ENCODE measurements around the gene CLEC16A.
A peak's percentile ranks its signal among the peaks of the same experiment; 100 is the strongest.

Gene CLEC16A

DNA sequence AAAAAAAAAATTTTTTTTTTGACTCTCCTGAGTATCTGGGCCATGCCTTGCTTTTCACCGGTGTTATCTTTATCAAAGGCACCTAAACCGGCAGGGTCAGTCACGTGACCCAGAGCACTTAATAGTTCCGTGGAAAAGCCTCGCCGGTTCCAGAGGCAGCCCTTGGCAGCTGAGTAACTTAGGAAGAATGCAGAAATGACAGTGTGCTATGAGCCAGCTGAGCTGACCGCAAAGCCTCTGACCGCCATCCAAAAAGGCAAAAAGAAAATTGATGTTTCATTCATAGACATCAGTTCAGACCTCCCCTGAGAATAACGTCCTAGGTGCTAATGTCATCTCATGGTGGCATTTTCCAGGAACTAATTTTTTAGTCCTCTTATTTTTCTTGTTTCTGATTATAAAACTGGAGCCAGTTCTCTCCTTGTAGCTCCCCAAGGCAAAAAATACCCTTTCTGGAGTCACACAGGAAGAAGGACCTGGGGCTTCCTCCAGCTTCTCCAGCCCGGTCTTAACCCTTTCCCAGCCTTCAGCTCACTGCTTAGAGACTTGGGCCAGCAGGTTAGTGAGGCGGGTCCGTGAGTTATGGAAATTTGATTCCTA, 189.1 kb downstream of the CLEC16A start:
- peak; percentile 70 for TF ChIP-seq NFIC (IDR thresholded peaks at IDR 0.05)
- TF ChIP-seq TCF12 (IDR thresholded peaks at IDR 0.05; ENCODE audit: low read depth), result no peak
- no peak for TF ChIP-seq RAD21 (IDR thresholded peaks at IDR 0.05; ENCODE audit: low read depth)
- no peak for TF ChIP-seq EGR1 (IDR thresholded peaks at IDR 0.05)
- no peak for TF ChIP-seq ZBTB7A (IDR thresholded peaks at IDR 0.05; ENCODE audit: low read depth)
- TF ChIP-seq, protein P1, sequence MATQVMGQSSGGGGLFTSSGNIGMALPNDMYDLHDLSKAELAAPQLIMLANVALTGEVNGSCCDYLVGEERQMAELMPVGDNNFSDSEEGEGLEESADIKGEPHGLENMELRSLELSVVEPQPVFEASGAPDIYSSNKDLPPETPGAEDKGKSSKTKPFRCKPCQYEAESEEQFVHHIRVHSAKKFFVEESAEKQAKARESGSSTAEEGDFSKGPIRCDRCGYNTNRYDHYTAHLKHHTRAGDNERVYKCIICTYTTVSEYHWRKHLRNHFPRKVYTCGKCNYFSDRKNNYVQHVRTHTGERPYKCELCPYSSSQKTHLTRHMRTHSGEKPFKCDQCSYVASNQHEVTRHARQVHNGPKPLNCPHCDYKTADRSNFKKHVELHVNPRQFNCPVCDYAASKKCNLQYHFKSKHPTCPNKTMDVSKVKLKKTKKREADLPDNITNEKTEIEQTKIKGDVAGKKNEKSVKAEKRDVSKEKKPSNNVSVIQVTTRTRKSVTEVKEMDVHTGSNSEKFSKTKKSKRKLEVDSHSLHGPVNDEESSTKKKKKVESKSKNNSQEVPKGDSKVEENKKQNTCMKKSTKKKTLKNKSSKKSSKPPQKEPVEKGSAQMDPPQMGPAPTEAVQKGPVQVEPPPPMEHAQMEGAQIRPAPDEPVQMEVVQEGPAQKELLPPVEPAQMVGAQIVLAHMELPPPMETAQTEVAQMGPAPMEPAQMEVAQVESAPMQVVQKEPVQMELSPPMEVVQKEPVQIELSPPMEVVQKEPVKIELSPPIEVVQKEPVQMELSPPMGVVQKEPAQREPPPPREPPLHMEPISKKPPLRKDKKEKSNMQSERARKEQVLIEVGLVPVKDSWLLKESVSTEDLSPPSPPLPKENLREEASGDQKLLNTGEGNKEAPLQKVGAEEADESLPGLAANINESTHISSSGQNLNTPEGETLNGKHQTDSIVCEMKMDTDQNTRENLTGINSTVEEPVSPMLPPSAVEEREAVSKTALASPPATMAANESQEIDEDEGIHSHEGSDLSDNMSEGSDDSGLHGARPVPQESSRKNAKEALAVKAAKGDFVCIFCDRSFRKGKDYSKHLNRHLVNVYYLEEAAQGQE (IDR thresholded peaks at IDR 0.05; ENCODE audit: low read depth), result no peak
- TF ChIP-seq FOXM1 (IDR thresholded peaks at IDR 0.05; ENCODE audit: borderline replicate concordance, low read depth), result no peak
- peak; percentile 89 for TF ChIP-seq TEAD4 (IDR thresholded peaks at IDR 0.05)
- TF ChIP-seq YY1 (IDR thresholded peaks at IDR 0.05; ENCODE audit: low read depth), result 0 out of 2 replicates have a peak, but pooled peaks have one; percentile 52
- peak; percentile 47; the same call in 1 of the 2 replicates for TF ChIP-seq EP300 (IDR thresholded peaks at IDR 0.05; ENCODE audit: borderline replicate concordance)
- TF ChIP-seq, protein P2, sequence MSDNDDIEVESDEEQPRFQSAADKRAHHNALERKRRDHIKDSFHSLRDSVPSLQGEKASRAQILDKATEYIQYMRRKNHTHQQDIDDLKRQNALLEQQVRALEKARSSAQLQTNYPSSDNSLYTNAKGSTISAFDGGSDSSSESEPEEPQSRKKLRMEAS (IDR thresholded peaks at IDR 0.05), result 0 out of 2 replicates have a peak, but pooled peaks have one; percentile 33
- no peak for TF ChIP-seq TAF1 (IDR thresholded peaks at IDR 0.05; ENCODE audit: low read depth)
- TF ChIP-seq, protein P3, sequence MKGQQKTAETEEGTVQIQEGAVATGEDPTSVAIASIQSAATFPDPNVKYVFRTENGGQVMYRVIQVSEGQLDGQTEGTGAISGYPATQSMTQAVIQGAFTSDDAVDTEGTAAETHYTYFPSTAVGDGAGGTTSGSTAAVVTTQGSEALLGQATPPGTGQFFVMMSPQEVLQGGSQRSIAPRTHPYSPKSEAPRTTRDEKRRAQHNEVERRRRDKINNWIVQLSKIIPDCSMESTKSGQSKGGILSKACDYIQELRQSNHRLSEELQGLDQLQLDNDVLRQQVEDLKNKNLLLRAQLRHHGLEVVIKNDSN (IDR thresholded peaks at IDR 0.05), result peak; percentile 93

DNA sequence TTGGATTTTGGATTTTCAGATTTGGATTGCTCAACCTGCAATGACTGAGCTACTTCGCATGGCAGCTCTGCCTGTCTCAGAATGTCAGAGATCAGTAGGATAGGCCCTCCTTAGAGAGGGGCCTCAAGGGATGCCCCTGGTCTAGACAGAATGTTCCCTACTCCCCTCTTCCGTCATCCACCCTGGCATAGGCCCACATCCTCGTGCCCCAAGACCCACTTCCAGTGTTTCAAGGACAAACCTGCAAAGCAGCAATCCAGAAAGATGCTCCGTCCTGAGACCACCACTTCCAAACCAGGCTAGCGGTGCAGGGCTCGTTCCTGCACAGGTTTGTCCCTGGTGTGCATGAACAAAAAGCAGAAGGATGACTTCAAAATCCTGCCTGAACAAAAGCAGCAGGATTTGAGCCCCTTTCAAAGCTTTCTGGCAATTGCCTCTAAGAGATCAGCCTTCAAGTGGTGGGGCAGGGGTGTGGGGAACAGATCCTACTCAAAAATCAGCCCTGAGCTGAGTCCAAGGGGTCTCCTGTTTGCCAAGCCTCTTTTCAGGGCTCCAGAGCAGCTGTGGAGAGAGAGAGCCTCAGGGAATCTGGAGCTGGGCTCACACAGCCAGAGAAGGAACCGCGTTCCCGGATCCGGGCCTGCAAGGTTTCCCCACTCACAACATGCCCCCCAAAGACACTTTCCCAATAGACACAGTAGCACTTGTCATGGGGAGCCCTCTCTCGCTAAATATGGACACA, 190.5 kb downstream of the CLEC16A start:
- TF ChIP-seq, protein P1 (IDR thresholded peaks at IDR 0.05; ENCODE audit: low read depth), result no peak
- TF ChIP-seq CREB1 (IDR thresholded peaks at IDR 0.05; ENCODE audit: low read depth), result no peak
- no peak for TF ChIP-seq YY1 (IDR thresholded peaks at IDR 0.05; ENCODE audit: low read depth)
- TF ChIP-seq, protein P3 (IDR thresholded peaks at IDR 0.05), result no peak

DNA sequence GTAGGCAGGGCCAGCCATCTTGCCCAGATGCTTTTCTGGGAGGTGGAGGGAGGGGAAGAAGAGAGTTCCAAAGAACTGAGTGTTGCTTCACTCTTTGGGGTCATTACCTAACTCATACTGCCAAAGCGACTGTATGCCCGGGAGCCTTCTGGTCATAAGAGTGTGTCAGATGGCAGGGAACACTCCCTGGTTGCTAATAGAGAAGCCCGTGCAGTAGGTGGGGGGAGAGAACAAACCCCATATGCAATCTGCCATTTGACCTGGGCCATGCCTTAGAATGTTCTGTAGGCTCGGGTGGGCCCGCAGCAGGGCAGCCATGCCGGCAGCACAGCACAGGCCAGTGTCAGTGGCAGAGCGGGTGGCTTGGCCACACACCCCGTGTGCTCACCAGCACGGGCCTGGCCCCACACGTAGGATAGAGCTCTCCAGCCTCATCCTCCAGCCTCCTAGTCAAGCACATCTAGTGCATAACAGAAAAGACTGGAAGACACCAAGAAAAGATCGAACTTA, 191.2 kb downstream of the CLEC16A start:
- TF ChIP-seq, protein P2 (IDR thresholded peaks at IDR 0.05), result no peak
- TF ChIP-seq ZBTB7A (IDR thresholded peaks at IDR 0.05; ENCODE audit: low read depth) (no peak), EGR1 (IDR thresholded peaks at IDR 0.05) (no peak), TCF12 (IDR thresholded peaks at IDR 0.05; ENCODE audit: low read depth) (no peak), CEBPB (IDR thresholded peaks at IDR 0.05) (no peak)

DNA sequence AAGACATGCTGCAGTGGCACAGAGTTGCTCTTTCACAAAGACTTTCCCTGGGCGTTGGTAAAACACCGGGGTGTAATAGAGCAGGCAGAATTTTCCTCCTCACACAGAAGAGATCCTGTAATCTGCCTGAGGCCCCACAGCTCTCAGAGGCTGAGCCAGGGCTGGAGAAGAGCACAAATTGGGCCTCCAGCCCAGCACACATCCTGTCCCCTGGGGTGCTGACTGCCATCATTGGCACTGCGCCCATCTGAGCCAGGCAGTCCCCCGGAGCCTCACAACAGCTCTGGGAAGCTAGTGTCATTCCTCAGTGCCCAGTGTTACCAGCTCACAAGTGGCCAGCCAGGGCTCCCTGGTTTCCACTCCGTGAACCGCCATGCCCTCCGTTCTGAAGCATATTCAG, 192.2 kb downstream of the CLEC16A start:
- TF ChIP-seq, protein P2 (IDR thresholded peaks at IDR 0.05), result no peak
- TF ChIP-seq, protein P1 (IDR thresholded peaks at IDR 0.05; ENCODE audit: low read depth), result no peak
- TF ChIP-seq, protein P3 (IDR thresholded peaks at IDR 0.05), result 0 out of 2 replicates have a peak, but pooled peaks have one; percentile 17
- TF ChIP-seq EP300 (IDR thresholded peaks at IDR 0.05; ENCODE audit: borderline replicate concordance), result peak; percentile 73
- peak; percentile 67 for TF ChIP-seq YY1 (IDR thresholded peaks at IDR 0.05; ENCODE audit: low read depth)
- peak; percentile 96 for TF ChIP-seq NFIC (IDR thresholded peaks at IDR 0.05)
- peak; percentile 65; the same call in 1 of the 2 replicates for TF ChIP-seq TCF12 (IDR thresholded peaks at IDR 0.05; ENCODE audit: low read depth)
